PC-9 (cell line): ENCODE results near the gene GH2. TPM values are rescaled to one million over a fixed set of nuclear protein-coding genes. Genes with fewer than 3 reads are reported as not detected.

ENCODE experiments used
- BruUV-seq: library from RNA; stranded (reverse); fragments of 400-500 nt; replicated peaks from 2 replicates; lab custom pipeline; 2021; lab: Mats Ljungman, UMichigan
- CTCF ChIA-PET: fragments of 300-600 bp; sonication (Branson Sonifier 250); formaldehyde crosslinking; loops from one replicate; lab custom pipeline; 2022; ENCODE audit warnings: antibody characterized with exemption; lab: Charles Lee
- POLR2A ChIA-PET: fragments of 300-600 bp; sonication (Branson Sonifier 250); formaldehyde crosslinking; loops from one replicate; lab custom pipeline; 2022; ENCODE audit warnings: antibody characterized with exemption; ENCODE audit not compliant: unreplicated experiment; lab: Charles Lee
- DNase-seq, 2 experiments: peaks; one replicate each; pipeline versions ENCODE4 v3.0.0 to v3.0.0-alpha.2; 2015 to 2022; ENCODE audit warnings: mixed read lengths in 1 of 2
- H2AFZ ChIP-seq: fragments of 200-600 bp; sonication (generic); 2 replicates; pipeline ENCODE4 v1.8.1; 2017; ENCODE audit warnings: antibody characterized with exemption
- H3F3A ChIP-seq: fragments of 200-600 bp; sonication (generic); 2 replicates; pipeline ENCODE4 v1.8.1; 2017; ENCODE audit warnings: antibody characterized with exemption, mild to moderate bottlenecking, low read depth; ENCODE audit not compliant: insufficient read depth
- H3K27ac ChIP-seq: fragments of 200-600 bp; sonication (generic); 2 replicates; pipeline ENCODE4 v1.6.1; 2016; ENCODE audit warnings: mixed run types
- H3K27me3 ChIP-seq: fragments of 200-600 bp; sonication (generic); 2 replicates; pipeline ENCODE4 v1.6.1; 2016; ENCODE audit warnings: low read depth, mixed run types; ENCODE audit not compliant: insufficient read depth
- H3K36me3 ChIP-seq: fragments of 200-600 bp; sonication (generic); 2 replicates; pipeline ENCODE4 v1.6.1; 2016; ENCODE audit warnings: low read depth, mixed run types
- H3K4me1 ChIP-seq: fragments of 200-600 bp; sonication (generic); replicated peaks from 2 replicates; pipeline ENCODE4 v1.6.1; 2016; ENCODE audit warnings: mixed run types; ENCODE audit not compliant: insufficient read depth
- H3K4me2 ChIP-seq: fragments of 200-600 bp; sonication (generic); 2 replicates; pipeline ENCODE4 v1.6.1; 2017; ENCODE audit warnings: mixed run types
- H3K4me3 ChIP-seq: fragments of 200-600 bp; sonication (generic); 2 replicates; pipeline ENCODE4 v1.6.1; 2016; ENCODE audit warnings: mixed run types
- H3K79me2 ChIP-seq: fragments of 200-600 bp; sonication (generic); 2 replicates; pipeline ENCODE4 v1.6.1; 2017; ENCODE audit warnings: low read depth, mixed run types
- H3K9me2 ChIP-seq: fragments of 200-600 bp; sonication (generic); 2 replicates; pipeline ENCODE4 v1.8.1; 2017; ENCODE audit warnings: mild to moderate bottlenecking; ENCODE audit not compliant: insufficient read depth
- H3K9me3 ChIP-seq: fragments of 200-600 bp; sonication (generic); 2 replicates; pipeline ENCODE4 v1.8.1; 2016; ENCODE audit warnings: low read depth; ENCODE audit not compliant: insufficient read depth
- H4K20me1 ChIP-seq: fragments of 200-600 bp; sonication (generic); 2 replicates; pipeline ENCODE4 v1.8.1; 2017; ENCODE audit not compliant: insufficient read depth
- CTCF ChIP-seq: fragments of 200-600 bp; sonication (generic); conservative IDR thresholded peaks from 2 replicates; pipeline ENCODE4 v1.6.1; 2017; ENCODE audit warnings: mixed run types, antibody characterized with exemption, mild to moderate bottlenecking, moderate library complexity
- EZH2 ChIP-seq: fragments of 200-600 bp; sonication (generic); IDR thresholded peaks from 2 replicates; pipeline ENCODE4 v1.8.0; 2017; ENCODE audit warnings: antibody characterized with exemption, low read depth
- intact Hi-C: fragments of 100-400 bp; cut with micrococcal nuclease; formaldehyde crosslinking; loops from one replicate; pipeline ENCODE4 v1.10.0; 2022; ENCODE audit not compliant: unreplicated experiment
- total RNA-seq: library from RNA; stranded (reverse); gene quantifications from 2 replicates; pipeline ENCODE4 v1.2.3, GENCODE V29; 2021

Gene GH2
- total RNA-seq, 1 experiment from 2014 or later: not detected

GRCh38 chr17:63832455-63832854, 49.3 kb downstream of the GH2 start:
- DNase-seq: no peak
- Histone ChIP-seq H3K79me2 (peaks cover 40% of the 10 kb centered on the region), H3K36me3 (peaks cover 31% of the 10 kb centered on the region), H3F3A (peaks cover 34% of the 10 kb centered on the region), H2AFZ (no peak overlapping the region), H3K4me3 (no peak overlapping the region), H3K9me3 (no peaks in the 10 kb centered on the region), H3K9me2 (no peaks in the 10 kb centered on the region), H3K27ac (no peak overlapping the region), H3K4me1 (peaks cover 10% of the 10 kb centered on the region), H3K4me2 (no peak overlapping the region), H4K20me1 (peaks cover 10% of the 10 kb centered on the region; the same call in 1 of the 2 replicates), H3K27me3 (no peaks in the 10 kb centered on the region)
- TF ChIP-seq CTCF (no peak), EZH2 (no peak)
- ChIA-PET CTCF (no interaction called here), POLR2A (no interaction called here)
- BruUV-seq: no TSS peak
- intact Hi-C loops: no loop called here

DNA sequence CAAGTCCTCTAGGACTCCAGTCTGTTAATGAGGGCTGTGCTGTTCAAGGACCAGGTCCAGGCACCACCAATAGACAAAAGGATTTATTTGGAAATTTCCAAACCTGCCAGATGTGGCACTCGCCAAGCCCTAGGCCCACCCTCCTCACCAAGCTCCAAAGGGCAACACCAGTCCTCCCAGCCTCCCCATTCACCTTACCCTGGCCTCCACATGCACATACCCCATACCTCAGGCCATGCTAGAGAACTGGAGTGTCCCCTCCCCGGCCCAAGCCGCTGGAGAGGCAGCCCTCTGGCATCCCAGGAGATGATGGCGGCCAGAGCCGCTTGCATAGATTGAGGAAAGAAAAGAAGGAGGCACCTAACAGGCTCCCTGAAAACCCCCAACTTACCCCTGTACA, 49.7 kb downstream of the GH2 start:
- Histone ChIP-seq H4K20me1 (peaks cover 10% of the 10 kb centered on the region; the same call in 1 of the 2 replicates), H3K4me3 (no peak overlapping the region), H3K4me1 (peaks cover 10% of the 10 kb centered on the region), H3K36me3 (peaks cover 31% of the 10 kb centered on the region), H3K9me2 (no peaks in the 10 kb centered on the region), H3K9me3 (no peaks in the 10 kb centered on the region), H2AFZ (no peak overlapping the region), H3K27me3 (no peaks in the 10 kb centered on the region), H3K79me2 (peaks cover 36% of the 10 kb centered on the region), H3K4me2 (no peak overlapping the region), H3F3A (peaks cover 34% of the 10 kb centered on the region), H3K27ac (no peak overlapping the region)
- ChIA-PET CTCF (no interaction called here), POLR2A (no interaction called here)
- no peak for DNase-seq
- TF ChIP-seq EZH2: no peak
- intact Hi-C loops: no loop called here
- BruUV-seq: no TSS peak

DNA sequence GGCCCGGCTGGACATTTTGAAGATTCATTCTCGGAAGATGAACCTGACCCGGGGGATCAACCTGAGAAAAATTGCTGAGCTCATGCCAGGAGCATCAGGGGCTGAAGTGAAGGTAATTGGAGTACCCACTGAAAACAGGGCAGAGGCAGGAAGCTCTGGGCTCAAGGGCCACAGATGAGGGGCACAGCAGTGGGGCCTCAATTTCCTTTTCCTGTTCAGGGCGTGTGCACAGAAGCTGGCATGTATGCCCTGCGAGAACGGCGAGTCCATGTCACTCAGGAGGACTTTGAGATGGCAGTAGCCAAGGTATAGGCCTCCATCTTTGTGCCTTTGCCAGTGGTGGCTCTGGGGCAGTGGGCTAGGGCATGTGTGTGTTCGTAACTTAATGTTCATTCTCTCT, 50.2 kb downstream of the GH2 start:
- H3K36me3 ChIP-seq: peaks cover 31% of the 10 kb centered on the region
- H3K4me2 ChIP-seq: no peak overlapping the region
- DNase-seq: no peak
- H4K20me1 ChIP-seq: peaks cover 10% of the 10 kb centered on the region; the same call in 1 of the 2 replicates
- H3F3A ChIP-seq: peaks cover 36% of the 10 kb centered on the region
- peaks cover 33% of the 10 kb centered on the region for H3K79me2 ChIP-seq
- BruUV-seq: no TSS peak
- ChIA-PET CTCF (no interaction called here), POLR2A (no interaction called here)
- no peak overlapping the region for H3K4me3 ChIP-seq
- H3K27ac ChIP-seq: no peak overlapping the region
- intact Hi-C loops: no loop called here
- no peaks in the 10 kb centered on the region for H3K9me2 ChIP-seq
- H3K9me3 ChIP-seq: no peaks in the 10 kb centered on the region
- no peak overlapping the region for H2AFZ ChIP-seq
- no peak for TF ChIP-seq CTCF
- TF ChIP-seq EZH2: no peak
- H3K4me1 ChIP-seq: peaks cover 10% of the 10 kb centered on the region
- no peaks in the 10 kb centered on the region for H3K27me3 ChIP-seq
